Measurements from ENCODE around the gene GPC6.
A peak's percentile ranks its signal among the peaks of the same experiment; 100 is the strongest.

The GPC6 gene

DNA sequence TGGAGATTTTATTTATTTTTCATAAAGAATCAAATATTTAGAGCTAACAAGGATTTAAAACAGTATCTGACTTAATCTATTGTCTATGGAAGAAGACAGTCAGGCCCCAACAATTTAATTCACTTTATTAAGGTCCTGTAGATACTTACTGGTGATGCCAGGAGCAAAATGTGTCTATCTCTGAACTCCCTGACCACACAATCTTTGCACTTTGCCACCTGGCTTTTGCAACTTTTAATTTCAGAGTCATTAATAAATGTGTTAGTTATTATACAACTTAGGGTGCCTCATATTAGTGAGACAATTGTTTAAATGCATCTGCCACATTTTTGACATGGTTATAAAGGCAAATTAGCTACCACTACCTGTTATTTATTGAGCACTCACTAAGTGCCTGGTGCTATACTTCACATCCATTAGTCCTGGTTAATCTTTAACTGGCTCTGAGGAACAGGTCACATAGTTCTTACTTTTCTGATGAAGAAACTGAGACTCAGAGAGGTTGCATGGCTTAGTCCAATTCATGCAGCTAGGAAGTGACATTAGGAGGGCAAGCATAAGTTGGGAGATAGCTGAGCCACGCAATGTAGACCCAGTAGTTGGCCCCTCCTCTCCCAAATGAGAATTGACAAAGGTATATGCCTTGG, 955.0 kb downstream of the GPC6 start:
- TF ChIP-seq, protein P1, sequence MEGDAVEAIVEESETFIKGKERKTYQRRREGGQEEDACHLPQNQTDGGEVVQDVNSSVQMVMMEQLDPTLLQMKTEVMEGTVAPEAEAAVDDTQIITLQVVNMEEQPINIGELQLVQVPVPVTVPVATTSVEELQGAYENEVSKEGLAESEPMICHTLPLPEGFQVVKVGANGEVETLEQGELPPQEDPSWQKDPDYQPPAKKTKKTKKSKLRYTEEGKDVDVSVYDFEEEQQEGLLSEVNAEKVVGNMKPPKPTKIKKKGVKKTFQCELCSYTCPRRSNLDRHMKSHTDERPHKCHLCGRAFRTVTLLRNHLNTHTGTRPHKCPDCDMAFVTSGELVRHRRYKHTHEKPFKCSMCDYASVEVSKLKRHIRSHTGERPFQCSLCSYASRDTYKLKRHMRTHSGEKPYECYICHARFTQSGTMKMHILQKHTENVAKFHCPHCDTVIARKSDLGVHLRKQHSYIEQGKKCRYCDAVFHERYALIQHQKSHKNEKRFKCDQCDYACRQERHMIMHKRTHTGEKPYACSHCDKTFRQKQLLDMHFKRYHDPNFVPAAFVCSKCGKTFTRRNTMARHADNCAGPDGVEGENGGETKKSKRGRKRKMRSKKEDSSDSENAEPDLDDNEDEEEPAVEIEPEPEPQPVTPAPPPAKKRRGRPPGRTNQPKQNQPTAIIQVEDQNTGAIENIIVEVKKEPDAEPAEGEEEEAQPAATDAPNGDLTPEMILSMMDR (IDR thresholded peaks at IDR 0.05; ENCODE audit: low read depth, low read length, missing control alignments) = no peak
- no peak for DNase-seq (ENCODE audit: extremely low read depth, low read depth)
- no peak overlapping the region for H3K4me3 ChIP-seq (replicated peaks; ENCODE audit: low read depth, low read length)

DNA sequence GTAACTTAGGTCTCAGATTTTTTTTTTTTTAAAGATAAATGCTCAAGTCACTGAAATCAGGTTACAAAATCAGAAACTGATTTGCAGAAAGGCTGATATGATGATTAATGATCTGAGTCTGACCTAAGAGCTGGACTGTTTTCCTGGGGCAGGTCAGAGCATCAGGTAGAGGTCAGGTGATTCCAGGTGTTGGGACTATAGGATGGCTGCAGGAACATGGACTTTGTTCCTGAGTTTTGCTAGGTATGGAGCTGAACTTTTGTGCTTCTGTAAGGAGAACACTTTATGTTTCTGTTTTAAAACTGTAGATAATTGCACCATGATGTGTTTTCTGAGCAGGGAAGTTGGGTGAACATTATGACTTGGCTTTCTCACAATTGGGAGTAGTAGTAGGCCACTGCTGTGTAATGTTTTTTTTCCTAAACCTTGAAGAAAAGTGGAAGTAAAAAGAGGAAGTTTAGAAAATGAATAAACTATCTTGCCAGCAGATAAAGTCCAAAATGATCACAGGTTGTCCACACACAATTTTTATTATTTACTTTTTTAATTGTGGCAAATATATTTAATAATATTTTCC, 955.7 kb downstream of the GPC6 start:
- no peak overlapping the region for H3K4me3 ChIP-seq (replicated peaks; ENCODE audit: low read depth, low read length)
- no peak for DNase-seq (ENCODE audit: extremely low read depth, low read depth)
- TF ChIP-seq, protein P1 (IDR thresholded peaks at IDR 0.05; ENCODE audit: low read depth, low read length, missing control alignments) = no peak

DNA sequence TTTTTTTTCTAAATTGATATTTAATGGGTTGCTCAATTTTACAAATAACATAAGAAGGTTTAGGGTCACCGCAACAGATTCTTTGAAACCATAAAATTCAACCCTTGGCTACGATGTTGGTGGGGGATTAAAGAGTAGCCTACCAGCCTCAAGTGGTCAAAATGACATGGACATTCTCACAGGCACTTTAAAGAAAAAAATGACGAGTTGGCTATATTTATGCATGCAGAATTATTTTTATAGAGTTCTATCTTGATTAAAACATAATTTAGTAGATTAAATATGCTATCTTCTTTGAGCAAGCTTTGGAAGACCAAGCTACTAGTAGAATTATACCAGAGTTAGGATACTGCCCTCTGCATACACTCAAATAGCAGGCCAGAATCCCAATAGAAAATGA, 959.9 kb downstream of the GPC6 start:
- no peak for DNase-seq (ENCODE audit: extremely low read depth, low read depth)
- TF ChIP-seq, protein P1 (IDR thresholded peaks at IDR 0.05; ENCODE audit: low read depth, low read length, missing control alignments) = no peak
- no peak overlapping the region for H3K4me3 ChIP-seq (replicated peaks; ENCODE audit: low read depth, low read length)

DNA sequence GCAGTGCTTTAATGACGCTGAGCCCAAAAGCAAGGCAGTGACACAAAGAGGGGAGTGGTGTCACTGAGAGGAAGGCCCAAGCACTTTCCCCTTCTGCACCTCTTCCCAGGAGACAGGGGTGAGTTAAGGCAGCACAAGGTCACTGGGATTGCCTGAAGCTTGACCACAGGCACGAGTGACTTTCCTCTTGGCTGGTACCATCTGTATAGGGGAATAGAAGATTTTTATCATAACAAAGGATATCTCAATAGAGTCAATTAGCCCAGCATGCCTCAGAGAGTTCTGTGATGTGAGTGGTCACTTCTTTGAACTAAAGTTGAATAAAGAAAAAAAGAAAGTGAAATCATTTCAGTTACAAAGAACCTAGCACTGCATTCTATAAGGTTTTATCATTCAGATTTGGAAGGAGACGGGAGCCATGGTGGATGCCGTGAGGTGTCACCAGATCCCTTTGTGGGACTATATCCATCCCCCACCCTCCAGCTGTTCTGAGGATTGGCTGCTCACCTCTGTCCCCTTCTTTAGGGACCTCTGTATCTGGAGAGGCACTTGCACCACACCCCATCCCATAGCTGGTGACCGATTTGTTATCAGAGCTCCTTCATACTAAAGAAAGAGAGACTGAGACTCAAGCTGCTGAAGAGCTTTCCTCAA, 961.7 kb downstream of the GPC6 start:
- TF ChIP-seq, protein P1 (IDR thresholded peaks at IDR 0.05; ENCODE audit: low read depth, low read length, missing control alignments) = no peak
- no peak overlapping the region for H3K4me3 ChIP-seq (replicated peaks; ENCODE audit: low read depth, low read length)
- no peak for DNase-seq (ENCODE audit: extremely low read depth, low read depth)

DNA sequence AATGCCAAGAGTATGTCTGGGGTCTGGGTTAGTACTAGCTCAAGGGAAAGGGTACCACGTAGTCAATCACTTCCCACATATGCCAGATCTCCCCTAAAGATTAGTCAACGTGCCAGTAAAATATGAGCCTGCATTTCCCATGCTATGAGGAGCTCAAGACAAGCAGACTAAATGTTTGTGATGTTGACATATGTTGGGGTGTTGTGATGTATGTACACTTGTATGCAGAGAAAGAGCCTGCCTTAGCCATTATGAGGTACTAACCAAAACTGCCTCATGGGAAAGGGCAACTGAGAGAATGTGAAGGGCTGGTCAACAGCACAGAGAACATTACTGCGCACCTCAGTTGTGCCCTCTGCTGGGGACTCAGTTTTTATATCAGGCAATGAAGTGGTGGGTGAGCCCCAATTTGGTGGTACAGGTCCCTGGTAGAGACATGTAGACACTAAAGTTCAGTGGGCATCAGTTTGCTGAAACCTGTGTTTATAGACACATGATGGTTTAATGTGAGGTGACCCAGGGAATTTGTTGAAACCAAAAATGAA, 965.9 kb downstream of the GPC6 start:
- DNase-seq (ENCODE audit: extremely low read depth, low read depth) = peak; percentile 3
- H3K4me3 ChIP-seq (replicated peaks; ENCODE audit: low read depth, low read length) = no peak overlapping the region

DNA sequence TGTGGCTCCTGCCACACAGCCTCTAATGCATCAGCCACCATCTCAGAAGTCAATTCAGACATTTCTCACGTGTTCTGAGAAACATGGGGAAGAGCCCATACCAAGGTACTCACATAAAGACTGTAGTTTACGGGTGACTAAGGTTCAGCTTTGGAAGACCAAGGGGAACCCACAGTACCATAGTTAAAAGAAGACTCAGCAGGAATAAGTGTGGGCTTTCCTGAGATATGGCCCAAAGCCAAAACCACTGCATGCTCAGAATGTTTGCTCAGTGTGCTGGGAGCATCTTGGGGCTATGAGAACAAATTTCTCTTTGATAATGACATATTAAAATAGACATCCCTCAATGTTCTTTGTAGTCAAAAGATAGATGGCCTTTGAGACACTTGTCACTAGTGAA, 969.1 kb downstream of the GPC6 start:
- peak; percentile 27 for DNase-seq (ENCODE audit: extremely low read depth, low read depth)
- TF ChIP-seq, protein P1 (IDR thresholded peaks at IDR 0.05; ENCODE audit: low read depth, low read length, missing control alignments) = no peak
- H3K4me3 ChIP-seq (replicated peaks; ENCODE audit: low read depth, low read length) = no peak overlapping the region

More for the DNA sequence above, 965.9 kb downstream of the GPC6 start:
- TF ChIP-seq, protein P1 (IDR thresholded peaks at IDR 0.05; ENCODE audit: low read depth, low read length, missing control alignments) = peak; percentile 47
